Measurements from ENCODE around the gene EWSR1. TPM values are rescaled to one million over a fixed set of nuclear protein-coding genes. Genes with fewer than 3 reads are reported as not detected.

The EWSR1 gene
- total RNA-seq, 1 donor from 2014 or later = 220 TPM

- DNase-seq (ENCODE audit: low read depth, low spot score) = no peak
Measured at GRCh38 chr22:29315286-29316140, 47.4 kb downstream of the EWSR1 start, which contains the start of gene RASL10A. TSS of gene RASL10A (minus strand) at chr22:29315697. CDS start at chr22:29315246, 451 bp downstream.

GRCh38 chr22:29316141-29316828 lies 48.2 kb downstream of the EWSR1 start:
- no peak for DNase-seq (ENCODE audit: low read depth, low spot score)

DNA sequence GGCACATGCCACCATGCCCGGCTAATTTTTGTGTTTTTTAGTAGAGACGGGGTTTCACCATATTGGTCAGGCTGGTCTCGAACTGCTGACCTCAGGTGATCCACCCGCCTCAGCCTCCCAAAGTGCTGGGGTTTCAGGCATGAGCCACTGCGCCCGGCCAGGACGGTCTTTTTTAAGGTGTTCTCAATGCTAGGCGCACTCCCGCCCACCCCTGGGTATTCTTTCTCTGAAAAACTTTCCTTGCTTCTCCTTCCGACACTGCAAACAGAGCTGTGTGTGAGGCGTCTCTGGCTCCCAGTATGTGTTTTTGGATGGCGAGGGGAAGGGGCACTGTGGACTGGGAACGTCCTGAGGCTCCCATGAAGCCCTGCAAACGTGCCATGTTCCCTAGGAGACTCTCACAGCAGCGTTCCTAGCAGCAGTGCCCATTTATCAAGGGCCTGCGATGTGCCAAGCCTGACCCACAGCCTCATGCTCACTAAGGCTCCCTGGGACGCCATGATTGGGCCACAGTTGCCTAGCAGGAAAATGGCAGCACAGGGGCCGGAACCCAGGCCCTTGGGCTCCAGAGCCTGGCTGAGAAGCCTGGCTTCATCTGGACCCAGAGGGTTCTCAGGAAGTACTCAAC lies 49.9 kb downstream of the EWSR1 start:
- no peak for DNase-seq (ENCODE audit: low read depth, low spot score)

DNA sequence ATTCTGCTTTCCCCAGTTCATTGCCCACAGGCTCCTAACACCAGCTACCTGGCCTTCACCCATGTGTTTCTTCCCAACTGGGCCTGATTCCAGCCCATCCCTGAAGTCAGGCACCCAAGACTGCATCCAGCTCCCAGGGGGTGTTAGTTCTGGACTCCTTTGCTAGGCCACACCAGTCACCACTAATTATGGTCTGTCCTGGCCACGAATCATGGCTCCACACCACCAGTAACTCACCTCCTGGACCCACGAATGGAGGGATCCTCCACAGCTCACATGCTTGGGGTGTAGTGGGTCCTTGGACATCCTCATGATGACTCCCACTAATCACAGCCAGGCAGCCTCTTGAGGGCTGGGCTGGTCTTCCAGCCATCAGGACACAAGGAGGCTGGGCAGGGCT lies 51.0 kb downstream of the EWSR1 start:
- no peak for DNase-seq (ENCODE audit: low read depth, low spot score)

- no peak for DNase-seq (ENCODE audit: low read depth, low spot score)
Measured at GRCh38 chr22:29320546-29320945, 52.5 kb downstream of the EWSR1 start.

DNA sequence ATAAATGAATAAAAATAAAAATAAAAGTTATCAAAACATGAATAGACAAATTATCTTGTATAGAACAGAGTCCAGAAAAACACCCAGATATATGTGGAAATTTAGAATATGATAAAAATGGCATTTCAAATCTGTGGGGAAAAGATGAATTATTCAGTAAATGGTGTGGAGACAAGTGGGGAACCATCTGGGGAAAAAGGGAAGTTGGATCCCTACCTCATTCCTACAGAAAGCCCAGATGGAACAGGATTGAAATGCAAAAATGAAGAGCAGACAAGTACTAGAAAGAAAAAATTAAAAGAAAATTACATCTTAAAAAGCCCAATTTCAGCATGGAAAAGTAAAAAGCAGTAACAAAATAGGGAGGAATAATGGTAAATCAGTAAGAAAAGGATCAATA lies 55.6 kb downstream of the EWSR1 start:
- no peak for DNase-seq (ENCODE audit: low read depth, low spot score)

- DNase-seq (ENCODE audit: low read depth, low spot score) = no peak
Measured at GRCh38 chr22:29325356-29325755, 57.3 kb downstream of the EWSR1 start.

DNA sequence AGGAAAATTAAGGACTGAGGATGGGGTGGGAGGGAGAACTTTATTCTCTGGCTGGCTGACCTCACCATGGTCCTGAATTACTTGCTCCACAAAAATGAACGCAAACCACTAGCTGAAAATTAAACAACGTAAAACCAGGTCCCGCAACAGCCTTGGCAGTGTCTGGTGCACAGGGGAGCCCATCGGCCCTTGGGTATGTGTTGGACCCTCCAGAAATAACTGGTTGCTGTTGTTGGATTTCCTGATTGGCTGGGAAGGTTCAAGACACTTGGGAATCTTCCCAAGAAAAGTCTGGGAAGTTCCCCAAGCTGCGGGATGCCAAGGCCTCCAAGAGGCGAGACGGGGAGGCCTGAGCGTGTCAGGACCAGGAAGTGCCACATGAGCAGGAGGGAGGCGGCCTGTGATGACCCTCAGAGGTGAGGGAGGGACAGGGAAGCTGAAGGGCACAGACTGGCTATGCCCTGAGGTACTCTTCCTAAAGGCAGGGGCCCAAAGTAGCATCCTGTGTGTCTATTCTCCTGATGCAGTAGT lies 57.8 kb downstream of the EWSR1 start:
- no peak for DNase-seq (ENCODE audit: low read depth, low spot score)

GRCh38 chr22:29326481-29326880 lies 58.4 kb downstream of the EWSR1 start:
- DNase-seq (ENCODE audit: low read depth, low spot score) = no peak

GRCh38 chr22:29327089-29327764 lies 59.2 kb downstream of the EWSR1 start:
- no peak for DNase-seq (ENCODE audit: low read depth, low spot score)

DNA sequence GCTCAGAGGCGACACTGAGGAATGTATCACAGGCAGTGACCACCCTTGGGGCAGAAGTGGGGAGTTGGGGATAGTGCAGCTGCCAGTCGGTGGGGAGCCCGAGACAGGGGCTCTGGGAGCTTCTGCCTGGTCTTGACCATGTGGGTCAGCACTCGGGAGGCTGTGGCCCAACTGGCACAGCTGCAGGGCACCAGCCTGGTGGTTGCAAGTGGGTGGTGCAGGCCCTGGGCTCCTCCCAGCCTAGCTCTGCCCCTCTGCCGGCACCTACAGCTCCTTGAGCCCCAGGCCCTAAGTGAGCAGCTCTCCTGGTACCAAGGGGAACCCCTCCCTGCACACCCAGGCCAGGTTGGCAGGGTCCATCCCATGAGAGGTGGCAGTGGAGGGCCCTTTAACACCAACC lies 60.0 kb downstream of the EWSR1 start:
- DNase-seq (ENCODE audit: low read depth, low spot score) = no peak

GRCh38 chr22:29328566-29329500 lies 60.8 kb downstream of the EWSR1 start:
- DNase-seq (ENCODE audit: low read depth, low spot score) = no peak

DNA sequence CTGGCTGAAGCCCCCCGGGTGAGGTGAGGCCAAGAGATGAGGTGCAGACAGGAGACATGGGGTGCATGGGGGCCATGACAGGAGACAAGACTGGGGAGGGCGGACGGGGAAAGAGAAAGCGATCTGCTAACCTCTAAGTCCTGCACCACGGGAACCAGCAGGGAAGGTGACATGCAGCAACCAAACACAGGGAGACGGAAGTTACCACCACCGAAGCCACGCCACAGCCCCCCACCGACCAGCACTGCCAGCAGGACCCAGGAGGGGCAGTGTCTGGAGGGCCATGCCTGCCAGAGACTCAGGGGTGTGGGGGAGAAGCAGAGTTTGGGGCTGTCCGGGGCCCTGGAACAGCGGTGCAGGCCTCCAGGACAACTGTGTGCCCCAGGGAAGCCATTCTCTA lies 61.5 kb downstream of the EWSR1 start:
- DNase-seq (ENCODE audit: low read depth, low spot score) = no peak

GRCh38 chr22:29330291-29330690 lies 62.2 kb downstream of the EWSR1 start:
- no peak for DNase-seq (ENCODE audit: low read depth, low spot score)

DNA sequence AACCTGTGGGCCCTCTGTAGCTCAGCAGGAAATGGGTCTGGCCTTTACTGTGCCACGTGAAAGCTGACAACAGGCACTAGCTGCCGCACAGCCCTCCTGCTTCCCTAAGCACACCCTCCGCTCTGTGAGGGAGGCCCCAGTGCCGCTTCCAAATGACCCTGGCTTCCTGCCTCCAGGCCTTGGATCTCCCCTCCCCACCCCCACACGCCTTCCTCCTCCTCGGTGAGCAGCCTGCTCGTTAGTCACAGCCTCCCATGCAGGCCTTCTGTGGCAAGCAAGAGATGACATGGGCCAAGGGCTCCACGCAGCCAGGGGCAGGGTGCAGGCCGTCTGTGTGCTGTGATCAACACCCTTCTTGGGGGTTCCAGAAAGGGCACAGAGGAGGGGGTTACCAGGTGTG lies 62.7 kb downstream of the EWSR1 start:
- DNase-seq (ENCODE audit: low read depth, low spot score) = no peak

DNA sequence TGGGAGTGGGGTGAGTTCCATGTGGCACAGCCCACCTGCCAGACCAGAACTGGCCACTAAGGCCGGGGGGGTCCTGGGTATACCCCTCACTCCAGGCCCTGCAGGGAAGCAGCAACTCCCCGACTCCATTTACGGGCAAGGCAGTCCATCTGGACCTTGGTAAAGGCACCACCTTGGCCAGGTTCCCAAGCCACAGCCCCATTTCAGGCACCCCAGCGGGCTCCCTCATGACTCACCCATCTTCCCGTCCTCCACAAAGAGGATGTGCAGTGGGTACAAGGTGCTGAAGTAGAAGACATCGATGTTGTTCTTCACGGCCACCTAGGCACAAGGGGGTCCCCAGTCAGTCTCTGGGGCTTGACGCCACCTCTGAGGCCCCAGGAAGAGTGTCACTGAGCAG lies 63.1 kb downstream of the EWSR1 start:
- no peak for DNase-seq (ENCODE audit: low read depth, low spot score)

- DNase-seq (ENCODE audit: low read depth, low spot score) = no peak
Measured at GRCh38 chr22:29331658-29332300, 63.7 kb downstream of the EWSR1 start.

DNA sequence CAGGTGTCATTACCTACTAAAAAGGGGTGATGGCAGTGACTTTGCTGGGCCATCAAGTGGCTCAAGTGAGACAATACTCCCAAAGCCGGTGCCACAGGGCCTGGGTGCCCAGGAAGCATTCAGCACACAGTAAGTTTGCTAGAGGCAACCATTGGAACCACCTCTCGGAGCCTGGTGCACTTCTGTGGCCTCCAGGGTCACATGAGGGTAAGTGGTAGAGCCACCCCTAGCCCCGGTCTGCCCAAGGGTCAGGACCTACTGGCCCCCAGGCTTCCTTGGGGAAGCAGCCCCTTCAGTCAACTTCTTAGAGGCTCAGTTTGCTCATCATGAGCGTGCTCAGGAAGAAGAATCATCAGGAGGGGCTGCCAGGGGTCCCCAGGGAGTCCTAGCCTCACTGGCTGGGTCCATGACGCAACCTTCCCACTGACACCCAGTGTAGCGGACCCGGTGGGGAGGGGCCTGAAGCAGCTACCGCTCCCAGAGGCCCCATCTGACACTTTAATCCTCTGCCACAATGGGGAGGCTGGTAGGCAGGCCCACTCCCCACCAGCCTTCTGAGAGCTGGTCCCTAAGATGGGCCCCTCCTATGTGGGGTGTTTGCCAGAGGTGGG lies 64.9 kb downstream of the EWSR1 start:
- DNase-seq (ENCODE audit: low read depth, low spot score) = no peak

DNA sequence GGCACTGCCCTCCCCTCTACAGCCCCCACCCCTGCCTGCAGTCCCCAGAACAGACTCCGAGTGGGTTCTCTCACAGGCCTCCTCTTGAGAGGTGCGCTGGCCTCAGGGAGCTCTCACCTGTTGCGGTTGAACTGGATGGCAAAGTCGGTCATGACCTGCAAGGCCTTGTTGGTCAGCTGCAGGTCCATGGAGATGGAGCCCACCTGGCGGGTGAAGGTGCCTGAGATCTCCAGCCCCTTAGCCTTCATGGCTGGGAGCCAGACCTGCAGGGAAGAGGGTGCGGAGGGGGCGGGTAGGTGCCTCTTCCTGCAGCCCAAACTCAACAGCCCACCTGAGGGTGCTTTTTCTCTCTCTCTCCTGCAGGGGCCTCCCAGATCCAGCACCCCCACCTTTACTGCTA lies 66.1 kb downstream of the EWSR1 start:
- DNase-seq (ENCODE audit: low read depth, low spot score) = no peak
